GM12875 (cell line): ENCODE measurements around the gene AKAIN1.

ENCODE experiments used
- H3K4me3 ChIP-seq: one replicate; pipeline ENCODE4 v1.5.1; 2011; ENCODE audit warnings: low read depth, low read length, control low read depth
- CTCF ChIP-seq: IDR thresholded peaks from 2 replicates; pipeline ENCODE4 v1.5.1; 2011; ENCODE audit warnings: low read depth, mild to moderate bottlenecking, control low read depth, inconsistent platforms, low read length, moderate library complexity, borderline replicate concordance; ENCODE audit not compliant: insufficient read depth

Gene AKAIN1

GRCh38 chr18:5152343-5153020 is 44.6 kb downstream of the AKAIN1 start:
- H3K4me3 ChIP-seq = no peak overlapping the region
- TF ChIP-seq CTCF = no peak

GRCh38 chr18:5150894-5151293 is 46.2 kb downstream of the AKAIN1 start:
- no peak overlapping the region for H3K4me3 ChIP-seq
- TF ChIP-seq CTCF = no peak

- no peak for TF ChIP-seq CTCF
- H3K4me3 ChIP-seq = no peak overlapping the region
These were observed 51.0 kb downstream of the AKAIN1 start for GRCh38 chr18:5146093-5146492.

GRCh38 chr18:5145168-5145825 is 51.8 kb downstream of the AKAIN1 start:
- H3K4me3 ChIP-seq = no peak overlapping the region
- no peak for TF ChIP-seq CTCF

GRCh38 chr18:5144629-5145028 is 52.4 kb downstream of the AKAIN1 start:
- no peak overlapping the region for H3K4me3 ChIP-seq
- TF ChIP-seq CTCF = no peak

- no peak for TF ChIP-seq CTCF
- H3K4me3 ChIP-seq = no peak overlapping the region
These were observed 54.2 kb downstream of the AKAIN1 start for GRCh38 chr18:5142859-5143258.

- no peak for TF ChIP-seq CTCF
- no peak overlapping the region for H3K4me3 ChIP-seq
These were observed 54.9 kb downstream of the AKAIN1 start for GRCh38 chr18:5142131-5142530.
